Mesothelial cell of epicardium (in vitro differentiated cells): ENCODE measurements around the gene MAP3K5. TPM values are rescaled to one million over a fixed set of nuclear protein-coding genes. Genes with fewer than 3 reads are reported as not detected.

ENCODE experiments used
- DNase-seq, 2 experiments: peaks; one replicate each; pipeline ENCODE4 v3.0.0; 2021; ENCODE audit warnings: low spot score in 2 of 2; ENCODE audit not compliant: unreplicated experiment in 2 of 2
- H3K27ac Mint-ChIP-seq: 2 replicates; pipeline ENCODE4 v1.8.0; 2021; ENCODE audit warnings: mixed read lengths
- H3K27me3 Mint-ChIP-seq: 2 replicates; pipeline ENCODE4 v1.8.0; 2021; ENCODE audit warnings: low read depth, mixed read lengths
- H3K36me3 Mint-ChIP-seq: 2 replicates; pipeline ENCODE4 v1.8.0; 2021; ENCODE audit warnings: mixed read lengths
- H3K4me1 Mint-ChIP-seq: 2 replicates; pipeline ENCODE4 v1.8.0; 2021; ENCODE audit warnings: mixed read lengths
- H3K4me3 Mint-ChIP-seq: 2 replicates; pipeline ENCODE4 v1.8.0; 2021; ENCODE audit warnings: mild to moderate bottlenecking, moderate library complexity, mixed read lengths
- H3K9me3 Mint-ChIP-seq: 2 replicates; pipeline ENCODE4 v1.8.0; 2021; ENCODE audit warnings: mixed read lengths
- total RNA-seq: library from RNA; stranded (reverse); gene quantifications from 3 replicates; pipeline ENCODE4 v1.2.1, GENCODE V29; 2021
- TF ChIP-seq, protein P1 (sequence below): fragments of 200-600 bp; sonication (generic); IDR thresholded peaks from one replicate; pipeline ENCODE4 v1.5.0; 2021; ENCODE audit warnings: antibody characterized with exemption; ENCODE audit not compliant: unreplicated experiment

Gene MAP3K5
- total RNA-seq, 1 donor from 2014 or later = 8.9 TPM

DNA sequence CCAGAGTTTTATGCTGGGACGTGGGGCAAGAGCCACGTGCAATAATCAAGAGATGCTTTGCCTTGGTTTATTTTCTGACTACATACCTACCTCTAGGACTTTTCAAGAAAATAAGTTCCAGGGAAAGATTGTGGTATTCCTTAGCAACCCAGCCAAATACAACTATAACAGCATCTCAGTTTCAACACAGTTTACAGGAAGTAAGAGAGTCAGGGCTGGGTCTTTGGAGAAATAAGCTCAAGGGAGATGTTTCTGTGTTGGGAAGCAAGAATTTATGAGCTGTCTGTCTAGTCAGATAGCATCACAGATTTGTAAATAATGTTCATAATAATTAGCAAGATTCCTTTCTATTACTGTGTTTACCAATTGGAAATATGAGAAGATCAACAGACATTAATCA is 35.1 kb downstream of the MAP3K5 start:
- Mint-ChIP-seq H3K27me3 (no peaks in the 10 kb centered on the region), H3K9me3 (no peaks in the 10 kb centered on the region), H3K4me1 (peaks cover 17% of the 10 kb centered on the region), H3K36me3 (no peaks in the 10 kb centered on the region), H3K4me3 (no peak overlapping the region), H3K27ac (no peak overlapping the region)
- no peak for DNase-seq
- TF ChIP-seq, protein P1, sequence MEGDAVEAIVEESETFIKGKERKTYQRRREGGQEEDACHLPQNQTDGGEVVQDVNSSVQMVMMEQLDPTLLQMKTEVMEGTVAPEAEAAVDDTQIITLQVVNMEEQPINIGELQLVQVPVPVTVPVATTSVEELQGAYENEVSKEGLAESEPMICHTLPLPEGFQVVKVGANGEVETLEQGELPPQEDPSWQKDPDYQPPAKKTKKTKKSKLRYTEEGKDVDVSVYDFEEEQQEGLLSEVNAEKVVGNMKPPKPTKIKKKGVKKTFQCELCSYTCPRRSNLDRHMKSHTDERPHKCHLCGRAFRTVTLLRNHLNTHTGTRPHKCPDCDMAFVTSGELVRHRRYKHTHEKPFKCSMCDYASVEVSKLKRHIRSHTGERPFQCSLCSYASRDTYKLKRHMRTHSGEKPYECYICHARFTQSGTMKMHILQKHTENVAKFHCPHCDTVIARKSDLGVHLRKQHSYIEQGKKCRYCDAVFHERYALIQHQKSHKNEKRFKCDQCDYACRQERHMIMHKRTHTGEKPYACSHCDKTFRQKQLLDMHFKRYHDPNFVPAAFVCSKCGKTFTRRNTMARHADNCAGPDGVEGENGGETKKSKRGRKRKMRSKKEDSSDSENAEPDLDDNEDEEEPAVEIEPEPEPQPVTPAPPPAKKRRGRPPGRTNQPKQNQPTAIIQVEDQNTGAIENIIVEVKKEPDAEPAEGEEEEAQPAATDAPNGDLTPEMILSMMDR = no peak

DNA sequence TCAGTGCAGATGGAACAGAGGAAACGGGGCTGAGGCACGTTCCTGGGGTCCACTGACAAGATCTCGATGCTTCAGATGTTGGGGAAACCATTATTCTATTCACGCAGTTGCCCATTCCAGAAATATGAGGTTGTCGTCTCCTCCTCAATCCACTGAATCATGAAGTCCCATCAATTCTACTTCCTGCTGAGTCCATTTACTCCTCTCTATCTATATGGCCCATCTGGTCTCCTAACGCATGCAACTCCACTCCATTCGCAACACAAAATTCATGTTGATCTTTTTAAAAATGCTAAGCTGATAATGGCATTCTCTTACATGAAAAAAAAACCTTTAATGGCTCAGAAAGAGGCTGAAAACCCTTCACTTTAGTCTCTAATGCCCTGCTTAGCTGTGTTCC is 37.5 kb downstream of the MAP3K5 start:
- Mint-ChIP-seq H3K36me3 (no peaks in the 10 kb centered on the region), H3K4me1 (peaks cover 19% of the 10 kb centered on the region), H3K4me3 (no peak overlapping the region), H3K9me3 (no peaks in the 10 kb centered on the region), H3K27ac (no peak overlapping the region), H3K27me3 (no peaks in the 10 kb centered on the region)
- TF ChIP-seq, protein P1 = no peak
- no peak for DNase-seq

DNA sequence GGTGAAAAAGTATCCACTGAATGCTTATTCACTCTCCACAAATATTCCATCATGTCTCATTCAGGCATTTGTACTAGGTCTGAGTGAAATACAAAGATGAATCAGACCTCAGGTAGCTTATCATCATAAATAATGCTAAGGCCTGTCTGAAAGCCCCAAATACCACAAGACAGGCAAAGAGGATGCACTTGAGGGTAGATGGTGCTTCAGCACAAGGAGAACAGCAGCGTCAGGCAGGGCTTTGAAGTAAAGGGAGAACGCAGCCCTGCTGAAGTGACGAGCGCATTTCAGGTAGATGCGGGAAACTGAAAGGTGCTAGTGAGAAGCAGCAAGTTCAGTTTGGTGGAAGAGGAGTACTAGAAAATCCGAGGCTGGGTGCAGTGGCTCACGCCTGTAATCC is 38.7 kb downstream of the MAP3K5 start:
- no peaks in the 10 kb centered on the region for H3K9me3 Mint-ChIP-seq
- no peaks in the 10 kb centered on the region for H3K27me3 Mint-ChIP-seq
- no peak for DNase-seq
- TF ChIP-seq, protein P1 = no peak
- H3K4me1 Mint-ChIP-seq = peaks cover 20% of the 10 kb centered on the region
- no peak overlapping the region for H3K4me3 Mint-ChIP-seq
- H3K27ac Mint-ChIP-seq = peak overlapping the region; percentile 23
- H3K36me3 Mint-ChIP-seq = no peaks in the 10 kb centered on the region

DNA sequence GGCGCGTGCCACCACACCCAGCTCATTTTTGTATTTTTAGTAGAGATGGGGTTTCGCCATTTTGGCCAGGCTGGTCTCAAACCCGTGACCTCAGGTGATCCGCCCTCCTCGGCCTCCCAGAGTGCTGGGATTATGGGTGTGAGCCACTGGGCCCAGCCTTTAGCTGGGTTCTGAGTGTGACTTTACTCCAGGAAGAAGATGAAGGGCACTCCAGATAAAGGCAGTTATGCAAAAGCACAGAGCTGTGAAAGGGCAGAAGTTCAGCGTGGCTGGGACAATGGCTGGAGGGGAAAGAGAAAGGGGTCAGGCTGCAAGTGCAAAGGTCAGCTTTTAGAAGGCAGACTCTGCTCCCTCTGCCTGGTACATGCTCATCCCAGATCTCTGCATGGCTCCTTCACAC is 39.7 kb downstream of the MAP3K5 start:
- H3K27me3 Mint-ChIP-seq = no peaks in the 10 kb centered on the region
- H3K27ac Mint-ChIP-seq = no peak overlapping the region
- TF ChIP-seq, protein P1 = no peak
- H3K4me1 Mint-ChIP-seq = peaks cover 20% of the 10 kb centered on the region
- no peak for DNase-seq
- H3K36me3 Mint-ChIP-seq = no peaks in the 10 kb centered on the region
- no peak overlapping the region for H3K4me3 Mint-ChIP-seq
- no peaks in the 10 kb centered on the region for H3K9me3 Mint-ChIP-seq

DNA sequence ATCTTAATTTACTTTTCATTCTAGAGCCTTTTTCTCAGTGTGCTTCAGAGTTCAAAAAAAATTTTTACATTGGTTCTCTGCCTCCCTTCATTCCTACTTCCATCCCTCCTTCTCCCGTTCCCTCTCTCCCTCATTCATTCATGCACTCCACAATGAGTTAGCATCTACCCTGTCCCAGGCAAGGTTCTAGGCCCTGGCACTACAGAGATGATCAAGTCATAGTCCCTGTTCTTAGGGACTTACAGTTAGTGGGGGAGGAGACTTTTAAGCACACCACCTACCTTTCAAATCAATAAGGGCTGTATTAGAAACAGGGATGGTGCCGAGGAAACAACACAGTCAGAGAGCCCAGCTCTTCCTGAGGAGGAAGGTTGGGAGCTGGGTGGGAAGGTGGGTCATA is 40.3 kb downstream of the MAP3K5 start:
- TF ChIP-seq, protein P1 = no peak
- no peaks in the 10 kb centered on the region for H3K9me3 Mint-ChIP-seq
- H3K4me1 Mint-ChIP-seq = peaks cover 20% of the 10 kb centered on the region
- no peaks in the 10 kb centered on the region for H3K36me3 Mint-ChIP-seq
- no peak overlapping the region for H3K27ac Mint-ChIP-seq
- no peak for DNase-seq
- no peaks in the 10 kb centered on the region for H3K27me3 Mint-ChIP-seq
- H3K4me3 Mint-ChIP-seq = no peak overlapping the region

DNA sequence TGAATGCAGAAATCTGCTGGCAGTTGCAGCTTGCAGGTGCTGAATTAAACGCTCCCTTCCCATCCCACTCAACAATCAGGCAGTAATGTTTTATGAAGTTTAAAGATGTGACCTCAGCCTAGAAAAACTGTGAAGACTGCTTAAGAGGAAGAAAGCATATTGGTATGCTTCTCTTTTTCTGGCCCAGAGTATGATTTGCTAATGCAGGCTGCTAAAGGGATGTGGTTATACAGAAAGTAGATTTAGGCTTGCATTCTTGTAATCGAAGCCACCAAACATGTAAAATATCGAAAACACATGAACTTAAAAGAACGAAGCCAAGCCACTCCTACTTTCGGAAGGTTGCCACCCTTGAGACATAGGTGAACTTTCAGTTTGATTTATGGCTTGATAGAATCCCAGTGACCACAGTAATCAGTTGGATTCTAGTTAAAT is 40.7 kb downstream of the MAP3K5 start:
- H3K27ac Mint-ChIP-seq = no peak overlapping the region
- no peaks in the 10 kb centered on the region for H3K9me3 Mint-ChIP-seq
- TF ChIP-seq, protein P1 = no peak
- H3K4me1 Mint-ChIP-seq = peaks cover 20% of the 10 kb centered on the region
- H3K4me3 Mint-ChIP-seq = no peak overlapping the region
- H3K36me3 Mint-ChIP-seq = no peaks in the 10 kb centered on the region
- no peaks in the 10 kb centered on the region for H3K27me3 Mint-ChIP-seq
- no peak for DNase-seq
